HepG2 (cell line): ENCODE results near the gene FCAR.

Source experiments
- CBX2 ChIP-seq, 2 experiments: fragments of 200-600 bp in 1 of 2; sonication (generic); formaldehyde crosslinking in 1 of 2; IDR thresholded peaks; 2 replicates each; pipeline versions ENCODE4 v1.7.0 to v1.8.1; 2018 to 2022; ENCODE audit warnings: low read depth in 2 of 2, low read length in 1 of 2, mild to moderate bottlenecking in 1 of 2, missing genetic modification reagents in 1 of 2
- MAX ChIP-seq: IDR thresholded peaks from 2 replicates; pipeline ENCODE4 v1.6.1; 2012; ENCODE audit warnings: inconsistent platforms
- MYNN ChIP-seq: sonication (generic); formaldehyde crosslinking; IDR thresholded peaks from 2 replicates; pipeline ENCODE4 v1.4.0; 2020; ENCODE audit warnings: mild to moderate bottlenecking, low read depth, missing genetic modification reagents
- TF ChIP-seq, protein P1 (sequence below): IDR thresholded peaks from 2 replicates; pipeline ENCODE4 v1.6.1; 2016; ENCODE audit warnings: low read depth, missing genetic modification reagents, missing compliant biosample characterization

- TF ChIP-seq CBX2 (IDR thresholded peaks at IDR 0.05; ENCODE audit: low read depth, low read length) (no peak), CBX2 (CRISPR knock-in tag; IDR thresholded peaks at IDR 0.05; ENCODE audit: low read depth) (no peak), MYNN (CRISPR knock-in tag) (no peak), MAX (no peak)
- TF ChIP-seq, protein P1, sequence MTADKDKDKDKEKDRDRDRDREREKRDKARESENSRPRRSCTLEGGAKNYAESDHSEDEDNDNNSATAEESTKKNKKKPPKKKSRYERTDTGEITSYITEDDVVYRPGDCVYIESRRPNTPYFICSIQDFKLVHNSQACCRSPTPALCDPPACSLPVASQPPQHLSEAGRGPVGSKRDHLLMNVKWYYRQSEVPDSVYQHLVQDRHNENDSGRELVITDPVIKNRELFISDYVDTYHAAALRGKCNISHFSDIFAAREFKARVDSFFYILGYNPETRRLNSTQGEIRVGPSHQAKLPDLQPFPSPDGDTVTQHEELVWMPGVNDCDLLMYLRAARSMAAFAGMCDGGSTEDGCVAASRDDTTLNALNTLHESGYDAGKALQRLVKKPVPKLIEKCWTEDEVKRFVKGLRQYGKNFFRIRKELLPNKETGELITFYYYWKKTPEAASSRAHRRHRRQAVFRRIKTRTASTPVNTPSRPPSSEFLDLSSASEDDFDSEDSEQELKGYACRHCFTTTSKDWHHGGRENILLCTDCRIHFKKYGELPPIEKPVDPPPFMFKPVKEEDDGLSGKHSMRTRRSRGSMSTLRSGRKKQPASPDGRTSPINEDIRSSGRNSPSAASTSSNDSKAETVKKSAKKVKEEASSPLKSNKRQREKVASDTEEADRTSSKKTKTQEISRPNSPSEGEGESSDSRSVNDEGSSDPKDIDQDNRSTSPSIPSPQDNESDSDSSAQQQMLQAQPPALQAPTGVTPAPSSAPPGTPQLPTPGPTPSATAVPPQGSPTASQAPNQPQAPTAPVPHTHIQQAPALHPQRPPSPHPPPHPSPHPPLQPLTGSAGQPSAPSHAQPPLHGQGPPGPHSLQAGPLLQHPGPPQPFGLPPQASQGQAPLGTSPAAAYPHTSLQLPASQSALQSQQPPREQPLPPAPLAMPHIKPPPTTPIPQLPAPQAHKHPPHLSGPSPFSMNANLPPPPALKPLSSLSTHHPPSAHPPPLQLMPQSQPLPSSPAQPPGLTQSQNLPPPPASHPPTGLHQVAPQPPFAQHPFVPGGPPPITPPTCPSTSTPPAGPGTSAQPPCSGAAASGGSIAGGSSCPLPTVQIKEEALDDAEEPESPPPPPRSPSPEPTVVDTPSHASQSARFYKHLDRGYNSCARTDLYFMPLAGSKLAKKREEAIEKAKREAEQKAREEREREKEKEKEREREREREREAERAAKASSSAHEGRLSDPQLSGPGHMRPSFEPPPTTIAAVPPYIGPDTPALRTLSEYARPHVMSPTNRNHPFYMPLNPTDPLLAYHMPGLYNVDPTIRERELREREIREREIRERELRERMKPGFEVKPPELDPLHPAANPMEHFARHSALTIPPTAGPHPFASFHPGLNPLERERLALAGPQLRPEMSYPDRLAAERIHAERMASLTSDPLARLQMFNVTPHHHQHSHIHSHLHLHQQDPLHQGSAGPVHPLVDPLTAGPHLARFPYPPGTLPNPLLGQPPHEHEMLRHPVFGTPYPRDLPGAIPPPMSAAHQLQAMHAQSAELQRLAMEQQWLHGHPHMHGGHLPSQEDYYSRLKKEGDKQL (CRISPR knock-in tag), result no peak
Observed at GRCh38 chr19:54893406-54893805, 19.4 kb downstream of the FCAR start.
